ENCODE data around the gene FIZ1.

DNA sequence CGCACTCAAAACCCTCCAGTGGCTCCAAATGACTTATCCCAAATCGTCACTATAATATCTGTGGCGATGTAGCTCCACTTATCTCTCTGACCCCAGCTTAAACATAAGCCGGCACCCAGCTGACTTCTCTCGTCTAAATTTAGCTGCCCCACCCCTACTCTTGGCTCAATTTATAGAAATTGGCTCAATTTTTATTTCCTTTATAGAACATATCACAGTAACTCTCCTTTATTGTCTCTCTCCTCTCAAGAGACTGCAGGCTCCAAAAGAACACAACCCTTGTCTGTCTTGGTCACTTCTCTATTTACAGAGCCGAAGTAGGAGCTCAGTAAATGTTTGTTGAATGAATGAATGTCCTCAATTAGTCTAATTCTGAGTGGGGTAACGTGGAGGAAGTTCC is 24.2 kb upstream of the FIZ1 start:
- TF ChIP-seq, protein P1, sequence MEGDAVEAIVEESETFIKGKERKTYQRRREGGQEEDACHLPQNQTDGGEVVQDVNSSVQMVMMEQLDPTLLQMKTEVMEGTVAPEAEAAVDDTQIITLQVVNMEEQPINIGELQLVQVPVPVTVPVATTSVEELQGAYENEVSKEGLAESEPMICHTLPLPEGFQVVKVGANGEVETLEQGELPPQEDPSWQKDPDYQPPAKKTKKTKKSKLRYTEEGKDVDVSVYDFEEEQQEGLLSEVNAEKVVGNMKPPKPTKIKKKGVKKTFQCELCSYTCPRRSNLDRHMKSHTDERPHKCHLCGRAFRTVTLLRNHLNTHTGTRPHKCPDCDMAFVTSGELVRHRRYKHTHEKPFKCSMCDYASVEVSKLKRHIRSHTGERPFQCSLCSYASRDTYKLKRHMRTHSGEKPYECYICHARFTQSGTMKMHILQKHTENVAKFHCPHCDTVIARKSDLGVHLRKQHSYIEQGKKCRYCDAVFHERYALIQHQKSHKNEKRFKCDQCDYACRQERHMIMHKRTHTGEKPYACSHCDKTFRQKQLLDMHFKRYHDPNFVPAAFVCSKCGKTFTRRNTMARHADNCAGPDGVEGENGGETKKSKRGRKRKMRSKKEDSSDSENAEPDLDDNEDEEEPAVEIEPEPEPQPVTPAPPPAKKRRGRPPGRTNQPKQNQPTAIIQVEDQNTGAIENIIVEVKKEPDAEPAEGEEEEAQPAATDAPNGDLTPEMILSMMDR (conservative IDR thresholded peaks at IDR 0.05; ENCODE audit: low read depth, low read length): no peak
- TF ChIP-seq EZH2 (IDR thresholded peaks at IDR 0.05; ENCODE audit: borderline replicate concordance, low read depth, low read length, poor library complexity, severe bottlenecking): no peak

Data from A673 (cell line).